NOMO-1 (cell line): ENCODE data around the gene RBP4.

Source experiments
- DNase-seq, 2 experiments: peaks; one replicate each; lab custom pipeline; 2025; ENCODE audit not compliant: unreplicated experiment in 2 of 2; lab: John Stamatoyannopoulos, UW

Gene RBP4

DNA sequence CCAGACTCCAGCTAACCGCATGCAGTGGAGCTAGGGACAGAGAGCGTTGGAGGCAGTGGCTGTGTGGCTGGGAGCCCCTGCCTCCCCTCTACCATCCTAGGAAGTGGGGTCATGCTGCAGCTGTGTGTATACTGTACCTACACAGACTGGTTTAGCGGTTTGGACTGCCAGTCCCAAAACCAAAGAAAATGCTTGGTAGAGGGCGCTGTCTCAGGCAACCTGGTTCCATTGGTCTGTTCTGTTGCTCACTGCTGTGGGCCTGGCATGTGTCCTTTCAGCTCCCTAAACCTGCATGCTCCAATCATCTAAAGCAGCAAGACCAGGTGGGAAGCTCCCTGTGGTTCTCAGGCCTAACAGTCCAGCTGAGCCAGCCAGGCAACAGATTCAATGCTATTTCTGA lies 4.5 kb downstream of the RBP4 start:
- no peak for DNase-seq

DNA sequence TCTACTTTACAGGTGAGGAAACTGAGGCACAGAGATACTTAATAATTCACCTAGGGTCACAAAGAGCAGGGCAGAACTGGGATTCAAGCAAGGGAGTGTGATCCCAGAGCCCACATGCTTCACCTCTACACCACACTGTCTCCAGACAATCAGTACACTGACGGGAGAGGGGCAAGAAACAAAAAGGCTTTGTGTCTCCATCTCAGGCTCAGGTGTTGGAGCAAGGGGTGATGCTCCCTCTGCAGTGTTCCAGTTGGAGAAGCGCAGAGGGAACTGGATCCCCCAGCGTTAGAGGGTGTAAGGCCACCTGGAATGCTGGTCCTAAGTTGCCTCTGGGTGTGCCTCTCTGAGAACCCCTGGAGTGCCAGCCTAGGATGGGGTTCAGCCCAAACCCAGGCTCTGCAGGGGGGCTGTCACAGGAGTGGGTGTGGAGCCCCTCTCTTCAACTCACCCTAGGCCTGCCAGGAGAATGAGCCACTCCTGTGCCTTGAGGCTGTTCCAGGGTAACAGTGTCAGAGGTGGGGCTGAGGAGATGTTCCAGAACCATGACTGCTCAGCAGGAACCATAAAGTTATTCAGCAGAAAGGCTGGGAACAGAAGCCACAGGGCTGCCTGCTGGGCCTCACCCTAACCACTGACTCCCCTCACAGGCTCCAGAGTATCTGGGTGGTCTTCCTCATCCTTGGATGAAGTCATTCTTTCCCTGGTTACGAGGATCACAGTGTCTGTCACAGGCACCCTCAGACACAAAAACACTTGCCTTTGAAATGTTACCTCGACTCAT lies 5.5 kb downstream of the RBP4 start:
- DNase-seq: no peak

DNA sequence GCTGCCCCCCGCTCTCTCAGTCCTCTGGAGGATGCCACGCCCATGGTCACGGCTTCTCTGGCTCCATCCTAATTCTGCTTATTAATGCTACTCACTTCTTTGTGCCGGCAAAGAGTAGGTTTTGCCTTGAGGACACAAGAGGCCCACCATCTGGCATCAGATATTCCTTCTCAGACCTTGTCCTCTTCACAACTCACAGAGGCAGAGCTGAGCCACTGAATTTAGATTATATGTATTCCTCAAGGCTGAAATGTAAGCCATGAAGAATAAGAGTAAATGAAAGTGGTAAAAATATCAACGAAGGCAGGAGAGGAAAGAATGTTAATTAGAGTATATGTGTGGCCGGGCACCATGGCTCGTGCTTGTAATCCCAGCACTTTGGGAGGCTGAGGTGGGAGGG lies 6.5 kb downstream of the RBP4 start:
- DNase-seq: no peak

DNA sequence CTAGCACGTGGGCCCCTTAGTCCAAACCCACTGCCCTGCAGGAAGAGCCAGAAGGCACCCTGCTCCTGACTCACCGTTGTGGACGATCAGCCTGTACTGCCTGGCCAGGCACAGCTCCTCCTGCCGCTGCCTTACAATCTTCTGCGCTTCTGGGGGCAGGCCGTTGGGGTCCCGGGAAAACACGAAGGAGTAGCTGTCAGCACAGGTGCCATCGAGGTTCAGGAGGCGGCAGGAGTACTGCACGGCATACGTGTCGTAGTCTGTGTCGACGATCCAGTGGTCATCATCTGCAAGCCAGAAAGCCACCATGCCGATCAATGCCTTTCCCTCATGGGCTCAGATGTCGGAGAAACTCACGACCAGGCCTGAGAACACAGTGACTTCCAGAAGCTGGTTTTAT lies 7.3 kb downstream of the RBP4 start:
- no peak for DNase-seq

DNA sequence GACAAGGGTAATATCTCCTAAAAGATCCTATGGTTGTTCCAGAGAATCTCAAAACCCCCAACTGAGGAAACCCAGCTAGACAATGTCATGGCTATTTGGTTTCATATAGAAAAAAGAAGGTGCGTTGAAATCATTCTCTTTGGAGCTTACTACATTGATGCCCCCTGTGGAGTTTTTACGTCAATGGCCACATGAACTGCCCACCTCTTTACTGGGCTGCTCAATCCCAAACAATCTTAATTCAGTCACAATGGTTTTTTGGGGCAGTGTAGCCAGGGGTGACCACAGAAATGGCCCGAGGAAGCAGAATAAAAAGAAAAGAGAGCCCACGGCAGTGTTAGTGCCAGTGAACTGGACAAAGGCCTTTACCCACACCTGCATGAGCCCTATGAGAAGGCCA lies 7.8 kb downstream of the RBP4 start:
- no peak for DNase-seq

DNA sequence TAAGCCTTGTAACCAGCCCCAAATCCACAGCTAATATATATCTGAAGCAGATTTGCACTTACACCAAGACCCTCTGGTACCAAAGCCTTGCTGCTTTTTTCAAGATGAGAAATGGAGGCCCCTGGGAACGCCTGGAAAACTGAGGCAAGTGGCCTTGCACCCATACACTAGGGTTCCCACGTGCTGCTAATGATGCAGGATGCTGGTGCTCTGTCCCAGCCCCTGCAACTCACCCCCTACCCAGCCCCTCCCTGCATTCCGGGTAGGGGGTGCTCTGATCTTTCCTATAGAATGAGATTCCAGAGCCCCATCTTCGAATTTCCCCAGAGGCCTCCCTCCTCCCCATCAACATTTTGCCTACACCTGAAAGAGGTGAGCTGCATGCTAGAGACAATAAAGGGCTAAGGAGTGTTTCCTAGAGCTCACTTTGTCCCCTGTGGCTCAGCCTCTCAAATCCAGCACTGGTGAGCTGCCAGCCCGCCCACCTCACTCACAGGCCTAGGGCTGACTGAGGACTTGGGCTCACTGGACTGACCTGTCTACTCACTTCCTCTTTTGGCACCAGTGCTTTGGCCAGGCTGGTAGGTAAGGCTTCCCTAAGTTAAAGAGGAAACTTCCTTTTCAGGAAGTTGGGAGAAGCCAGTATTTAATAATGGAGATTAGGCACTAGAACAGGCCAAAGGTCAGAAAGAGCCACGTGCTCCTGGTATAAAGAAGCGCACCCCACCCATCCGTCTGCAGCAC lies 9.8 kb downstream of the RBP4 start:
- peak; percentile 46 to 49 for DNase-seq

DNA sequence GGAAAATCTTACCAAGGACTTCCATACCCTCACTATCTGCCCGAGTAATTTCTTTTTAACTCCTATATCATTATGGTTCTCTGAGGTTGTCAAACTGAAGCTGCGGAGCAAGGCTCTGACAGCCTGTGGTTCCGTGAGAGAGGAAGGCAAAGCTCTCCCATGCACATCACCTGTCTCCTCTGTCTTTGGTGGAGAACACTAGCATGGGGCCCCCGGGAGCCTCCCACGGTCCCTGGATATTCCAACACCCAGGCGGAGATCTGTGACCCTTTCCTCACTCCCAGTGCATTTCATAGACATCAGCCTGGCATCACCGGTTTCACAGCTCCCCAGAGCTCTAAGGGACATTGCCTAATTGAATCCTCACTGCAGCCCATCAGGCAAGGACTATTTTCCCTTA lies 10.4 kb downstream of the RBP4 start:
- no peak for DNase-seq

DNA sequence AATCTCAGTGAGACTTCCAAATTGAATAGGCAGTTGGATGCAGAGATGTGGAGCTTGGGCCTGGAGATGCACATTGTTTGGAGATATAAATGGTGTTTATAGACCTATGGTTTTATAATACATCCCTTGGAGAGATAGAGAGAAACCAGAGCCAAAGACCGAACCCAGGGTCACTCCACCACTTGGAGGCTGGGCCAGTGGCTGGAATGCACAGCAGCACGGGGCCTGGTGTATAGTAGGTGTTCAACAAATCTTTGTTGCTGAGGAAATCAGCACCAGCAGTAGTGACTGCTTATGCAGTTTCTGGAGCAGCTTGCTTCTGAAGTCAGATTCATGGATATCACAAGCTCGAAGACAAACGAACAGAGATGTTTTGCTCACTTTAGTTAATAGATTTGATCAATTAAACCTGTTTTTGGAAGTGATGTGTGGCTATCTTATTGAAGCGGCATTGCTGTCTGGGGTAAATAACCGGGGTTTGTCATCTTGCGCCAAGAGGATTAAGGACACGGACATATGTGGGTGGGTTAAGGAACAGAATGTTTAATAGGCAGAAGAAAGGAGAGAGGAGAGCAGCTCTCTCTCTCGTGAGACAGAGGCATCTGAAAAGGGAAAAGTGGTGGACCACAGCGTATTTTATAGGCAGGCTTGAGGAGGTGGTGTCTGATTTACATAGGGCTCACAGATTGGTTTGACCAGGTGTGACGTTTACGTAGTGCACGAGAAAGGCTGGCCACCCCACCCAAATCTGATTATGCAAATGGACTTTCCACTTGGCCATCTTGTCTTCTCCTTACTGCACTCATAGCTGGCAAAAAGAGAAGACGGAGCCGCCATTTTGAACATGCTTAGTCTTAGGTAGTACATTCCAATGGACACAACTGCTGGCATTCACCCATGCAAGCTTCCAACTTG lies 11.1 kb downstream of the RBP4 start:
- no peak for DNase-seq

DNA sequence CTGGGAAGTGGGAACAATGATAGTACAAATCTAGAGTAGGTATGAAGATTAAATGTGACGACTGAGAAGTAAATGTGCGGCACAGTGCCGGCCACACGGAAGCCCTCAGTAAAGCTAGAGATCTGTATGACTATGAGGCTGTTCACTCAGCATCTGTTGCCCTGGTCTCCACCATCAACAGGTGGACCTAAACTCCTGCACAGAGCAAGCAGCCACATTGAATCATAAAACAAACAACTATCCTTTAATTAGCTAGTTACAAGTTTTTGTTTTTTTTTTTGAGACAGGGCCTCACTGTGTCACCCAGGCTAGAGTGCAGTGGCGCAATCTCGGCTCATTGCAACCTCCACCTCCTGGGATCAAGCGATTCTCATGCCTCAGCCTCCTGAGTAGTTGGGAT lies 16.6 kb downstream of the RBP4 start:
- DNase-seq: no peak

DNA sequence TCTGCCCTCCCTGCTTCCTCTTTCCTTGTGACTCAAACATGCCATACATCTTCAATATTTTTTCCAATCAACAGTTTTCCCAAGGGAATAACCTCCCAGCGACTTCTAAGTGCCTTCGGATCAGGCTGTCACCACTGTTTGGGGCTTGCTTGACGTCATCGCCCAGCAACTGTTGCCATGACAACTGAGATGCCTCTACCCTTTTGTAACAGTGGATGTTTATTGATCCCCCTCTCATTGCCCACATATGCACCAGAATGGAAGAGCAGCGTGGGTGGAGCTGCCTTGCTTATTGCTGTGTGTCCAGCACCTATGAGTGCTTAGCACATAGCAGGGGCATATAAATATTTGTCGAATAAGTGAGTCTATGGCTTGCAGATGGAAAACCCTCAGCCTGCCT lies 20.2 kb downstream of the RBP4 start:
- no peak for DNase-seq

DNA sequence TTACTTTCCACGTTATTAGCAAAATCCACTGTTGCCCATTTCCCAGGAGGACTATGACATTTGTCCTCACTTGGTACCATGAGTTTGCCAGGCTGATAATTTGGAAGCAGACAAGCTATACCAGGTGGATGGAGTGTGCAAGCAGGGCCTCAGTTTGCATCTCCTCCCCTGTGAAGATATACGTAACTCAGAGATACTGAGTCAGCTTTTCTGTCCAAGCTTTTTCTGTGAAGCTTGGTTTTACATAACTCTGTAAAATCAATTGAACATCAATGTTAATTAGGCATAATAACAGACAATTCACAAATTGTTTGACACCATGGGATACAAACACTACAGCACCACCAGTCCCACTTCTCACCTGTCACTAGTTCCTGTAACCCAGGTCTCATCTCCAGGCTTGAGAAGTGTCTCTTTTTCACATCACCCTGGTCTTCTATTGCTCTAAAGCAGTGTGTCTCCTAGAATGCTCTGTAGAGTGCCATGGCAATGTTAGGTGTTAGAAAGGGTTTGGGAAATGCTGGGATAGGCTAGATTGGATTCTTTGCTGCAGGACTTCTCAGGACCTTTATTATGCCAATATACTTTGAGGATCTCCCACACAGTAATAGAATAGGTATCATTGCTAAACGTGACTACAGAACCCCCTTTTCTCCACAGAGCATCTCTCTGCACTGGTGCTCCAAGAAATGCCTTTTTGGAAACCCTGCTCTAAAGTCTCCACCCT lies 20.9 kb downstream of the RBP4 start:
- no peak for DNase-seq

DNA sequence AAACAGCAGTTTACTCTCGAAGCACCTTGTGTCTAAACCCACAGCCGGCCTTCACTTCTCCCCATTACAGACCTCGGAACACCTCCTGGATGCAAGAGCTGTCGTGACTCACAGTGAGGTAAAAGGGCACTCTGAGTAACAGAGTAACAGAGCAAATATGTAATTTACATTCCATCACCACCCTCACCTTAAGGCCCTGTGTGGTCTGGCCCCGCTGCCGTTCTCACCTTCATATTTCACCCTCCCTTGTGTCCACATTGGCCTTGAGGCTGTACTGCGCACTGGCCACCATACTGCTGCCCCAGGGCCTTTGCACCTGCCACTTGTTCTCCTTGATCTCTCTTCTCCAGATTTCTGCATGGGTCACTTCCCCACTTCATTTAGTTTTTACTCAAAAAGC lies 21.9 kb downstream of the RBP4 start:
- no peak for DNase-seq

DNA sequence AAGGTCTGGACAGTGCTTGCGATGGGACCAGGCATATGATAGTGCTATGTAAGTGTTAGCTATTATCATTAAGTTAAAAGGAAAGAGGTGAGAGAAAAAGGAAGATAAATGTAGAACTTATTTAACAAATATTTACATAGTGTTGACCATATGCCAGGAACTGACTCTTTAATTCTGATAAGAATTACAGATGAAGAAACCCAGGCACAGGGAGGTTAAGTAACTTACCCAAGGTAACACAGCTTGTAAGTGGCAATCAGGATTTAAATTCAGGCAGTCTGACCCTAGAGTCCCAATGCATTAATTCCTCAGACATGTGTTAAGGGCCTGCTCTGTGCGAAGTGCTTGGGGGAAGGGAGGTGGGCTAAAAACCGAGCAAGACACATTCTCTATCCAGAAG lies 23.5 kb downstream of the RBP4 start:
- no peak for DNase-seq

DNA sequence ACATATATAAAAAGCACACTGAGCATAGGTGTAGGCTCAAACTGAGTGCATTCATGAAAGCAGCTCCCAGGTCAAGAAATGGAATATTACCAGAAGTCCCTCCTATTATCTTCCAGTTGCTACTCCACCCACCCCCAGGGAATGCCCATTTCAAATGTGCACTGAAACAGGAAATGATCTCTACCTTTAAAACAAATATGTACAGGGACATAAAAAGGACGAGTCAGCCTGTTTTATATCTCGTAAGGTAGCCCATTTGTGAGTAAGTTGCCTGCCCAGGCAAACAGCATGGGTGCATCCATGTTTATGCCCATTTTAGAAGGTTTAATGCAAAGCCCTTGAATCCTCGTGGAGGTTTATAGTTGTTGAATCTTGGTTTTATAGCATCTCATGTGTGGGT lies 24.1 kb downstream of the RBP4 start:
- no peak for DNase-seq

DNA sequence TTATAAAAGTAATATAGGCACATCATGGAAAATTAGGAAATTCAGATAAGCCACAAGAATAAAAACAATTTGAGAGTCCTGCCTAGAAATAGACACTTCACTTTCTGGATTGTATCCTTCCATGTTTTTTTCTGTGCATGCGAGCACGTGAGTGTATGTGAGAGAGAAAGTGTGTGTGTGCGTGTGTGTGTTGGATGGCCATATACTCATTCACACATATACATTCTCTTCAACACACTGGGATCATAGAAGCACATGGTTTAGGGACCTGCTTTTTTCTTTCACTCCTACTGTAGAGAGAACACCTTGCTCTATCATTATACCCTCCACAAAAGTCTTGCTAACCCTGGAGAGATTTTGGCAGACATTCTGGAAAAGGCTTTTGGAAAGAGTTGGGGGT lies 27.1 kb downstream of the RBP4 start:
- no peak for DNase-seq

DNA sequence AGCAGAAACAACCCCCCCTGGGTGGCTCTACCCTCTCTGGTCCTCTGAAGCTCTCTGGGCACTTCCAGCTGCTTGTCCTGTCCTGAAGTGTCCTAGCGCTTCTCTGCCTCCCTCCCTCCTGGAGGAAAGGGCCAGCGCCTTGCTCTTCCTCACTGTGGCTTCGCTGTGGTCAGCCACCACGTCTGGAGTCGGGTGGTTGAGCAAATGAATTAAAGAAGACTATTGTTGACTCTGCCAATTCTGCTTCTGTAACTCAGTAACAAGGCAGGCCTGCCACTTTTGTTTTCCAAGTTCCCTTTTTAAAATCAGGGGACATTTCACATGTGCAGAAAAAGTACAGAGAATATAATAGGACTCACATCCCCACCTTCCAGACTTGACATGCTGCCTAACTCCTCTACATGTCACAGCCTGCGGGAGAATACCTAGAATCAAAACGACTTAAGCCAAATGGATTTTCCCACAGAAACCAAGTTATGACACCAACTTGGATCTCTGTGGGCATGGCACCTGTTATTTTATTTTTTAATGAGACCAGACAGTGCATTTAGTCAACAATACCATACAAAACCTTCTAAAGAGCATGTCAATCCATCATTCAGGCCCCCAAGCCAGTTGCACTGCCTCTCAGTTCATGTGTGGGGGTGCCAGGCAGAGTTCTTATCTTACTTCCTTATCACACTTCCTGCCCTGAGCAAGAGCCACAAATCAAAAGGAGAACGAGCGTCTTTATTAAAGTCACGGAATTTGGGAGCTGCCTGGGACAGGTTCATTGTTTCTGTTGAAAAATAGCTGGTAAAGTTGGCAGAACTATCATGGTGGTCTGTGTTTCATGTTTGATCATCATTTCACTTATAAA lies 27.8 kb downstream of the RBP4 start:
- peak; percentile 69 to 74 for DNase-seq

DNA sequence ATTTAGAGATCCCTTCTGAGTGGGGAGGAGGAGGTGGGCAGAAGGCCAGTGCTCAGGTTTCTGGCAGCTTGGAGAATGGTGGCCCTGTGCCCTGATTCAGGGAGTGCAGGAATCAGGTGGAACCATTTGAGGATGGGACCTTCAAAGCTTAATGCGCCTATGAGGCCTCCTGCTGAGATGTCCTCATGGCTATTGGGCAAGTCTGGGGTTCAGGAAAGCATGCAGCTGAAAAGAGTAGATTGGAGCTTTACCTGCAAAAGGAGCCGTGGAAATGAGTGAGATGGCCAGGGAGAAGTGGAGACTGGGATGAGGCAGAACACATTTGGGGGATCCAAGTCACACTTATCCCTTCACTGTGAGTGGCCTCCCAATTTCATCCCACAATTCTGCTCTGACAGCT lies 28.4 kb downstream of the RBP4 start:
- no peak for DNase-seq

DNA sequence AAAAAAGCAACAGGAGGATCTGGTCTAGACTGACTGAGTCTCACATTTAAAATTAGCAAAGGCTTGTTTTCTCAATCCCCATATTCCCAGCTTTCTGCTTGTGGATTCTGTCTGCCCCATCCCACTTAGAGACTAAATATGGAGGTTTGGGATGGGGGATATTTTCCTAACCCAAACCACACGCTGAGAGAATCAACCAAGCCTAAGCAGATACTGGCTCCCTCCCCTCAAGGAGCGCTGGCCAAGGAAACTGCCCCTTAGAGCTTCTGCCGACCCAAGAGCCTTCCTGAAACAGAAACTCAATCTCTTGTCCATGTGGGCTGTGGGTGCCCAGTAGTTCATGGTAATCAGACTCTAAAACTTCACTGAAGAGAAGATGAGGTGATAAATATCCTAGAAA lies 30.7 kb downstream of the RBP4 start:
- DNase-seq: no peak

DNA sequence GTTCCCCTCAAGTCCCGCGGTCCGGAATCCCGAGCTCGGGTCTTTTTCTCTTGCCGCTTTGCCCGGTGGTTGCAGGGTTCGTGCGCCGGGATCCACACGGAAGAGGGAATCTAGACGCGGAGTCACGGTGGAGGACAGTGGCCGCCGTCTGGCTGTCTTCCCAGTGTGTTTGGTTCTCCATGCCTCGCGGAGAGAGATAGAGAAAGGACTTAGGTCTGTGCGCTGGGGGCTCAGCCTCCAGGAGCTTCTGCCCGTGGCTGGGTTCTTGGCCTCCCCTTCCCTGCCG lies 33.0 kb downstream of the RBP4 start:
- no peak for DNase-seq
